HG03442 (cell line): ENCODE data around the gene SLC35G1.

ENCODE experiments used
- ATAC-seq: cut with Tn5 transposase; IDR thresholded peaks from one replicate; pipeline ENCODE4 v1.9.1; 2021; ENCODE audit warnings: mild to moderate bottlenecking, moderate library complexity; ENCODE audit not compliant: unreplicated experiment

SLC35G1 gene

GRCh38 chr10:93947055-93947454, 53.3 kb downstream of the SLC35G1 start:
- no peak for ATAC-seq

- ATAC-seq: no peak
These were observed 53.7 kb downstream of the SLC35G1 start for GRCh38 chr10:93947524-93947923.

GRCh38 chr10:93951905-93952304, 58.1 kb downstream of the SLC35G1 start:
- ATAC-seq: no peak
